ENCODE measurements around the gene DEF6.
"Not testable (repeated sequence)": the region's sequence is repeated elsewhere in the genome, so short reads cannot be mapped to it uniquely, and the experiment has no call there.

The DEF6 gene

GRCh38 chr6:35280903-35281302 lies 16.7 kb upstream of the DEF6 start:
- DNase-seq (ENCODE audit: low read depth) = no peak

DNA sequence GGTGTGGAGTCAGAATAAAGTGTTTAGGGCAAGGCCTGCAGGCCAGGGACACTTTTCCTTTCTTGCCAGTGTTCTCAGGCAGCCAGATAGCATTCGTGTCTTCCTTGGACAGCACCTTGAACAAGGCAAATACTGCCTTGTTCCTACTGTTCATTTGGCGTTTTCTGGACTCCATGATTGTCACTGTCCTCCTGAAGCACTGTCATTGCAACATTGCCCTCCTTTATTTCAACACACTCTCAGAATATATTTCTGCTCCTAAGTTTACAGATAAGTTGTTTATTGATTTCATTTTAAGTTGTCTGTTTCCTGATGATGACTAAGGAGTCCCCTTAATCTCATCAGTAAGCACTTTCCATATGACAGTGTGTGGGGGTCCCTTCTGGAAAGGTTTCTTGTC lies 15.1 kb upstream of the DEF6 start:
- no peak for DNase-seq (ENCODE audit: low read depth)

DNA sequence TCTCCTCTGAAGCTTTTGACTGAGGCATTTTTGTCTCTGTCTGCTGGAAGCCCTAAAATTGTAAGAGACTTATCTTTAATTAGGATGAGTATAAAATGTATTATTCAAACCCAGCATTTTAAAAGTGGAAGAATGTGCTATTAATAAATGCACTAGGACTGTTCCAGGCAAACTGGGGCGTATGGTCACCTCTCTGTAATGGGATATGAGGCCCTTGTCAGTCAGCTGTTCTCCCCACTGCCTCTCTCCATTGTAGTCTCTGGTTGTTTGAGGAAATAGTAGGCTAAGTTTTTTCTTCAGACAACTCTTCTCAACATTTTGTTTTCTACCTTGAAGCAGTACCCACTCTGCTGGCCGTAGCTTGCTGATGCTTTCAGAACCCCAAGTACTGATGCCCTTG lies 14.3 kb upstream of the DEF6 start:
- DNase-seq (ENCODE audit: low read depth) = no peak

DNA sequence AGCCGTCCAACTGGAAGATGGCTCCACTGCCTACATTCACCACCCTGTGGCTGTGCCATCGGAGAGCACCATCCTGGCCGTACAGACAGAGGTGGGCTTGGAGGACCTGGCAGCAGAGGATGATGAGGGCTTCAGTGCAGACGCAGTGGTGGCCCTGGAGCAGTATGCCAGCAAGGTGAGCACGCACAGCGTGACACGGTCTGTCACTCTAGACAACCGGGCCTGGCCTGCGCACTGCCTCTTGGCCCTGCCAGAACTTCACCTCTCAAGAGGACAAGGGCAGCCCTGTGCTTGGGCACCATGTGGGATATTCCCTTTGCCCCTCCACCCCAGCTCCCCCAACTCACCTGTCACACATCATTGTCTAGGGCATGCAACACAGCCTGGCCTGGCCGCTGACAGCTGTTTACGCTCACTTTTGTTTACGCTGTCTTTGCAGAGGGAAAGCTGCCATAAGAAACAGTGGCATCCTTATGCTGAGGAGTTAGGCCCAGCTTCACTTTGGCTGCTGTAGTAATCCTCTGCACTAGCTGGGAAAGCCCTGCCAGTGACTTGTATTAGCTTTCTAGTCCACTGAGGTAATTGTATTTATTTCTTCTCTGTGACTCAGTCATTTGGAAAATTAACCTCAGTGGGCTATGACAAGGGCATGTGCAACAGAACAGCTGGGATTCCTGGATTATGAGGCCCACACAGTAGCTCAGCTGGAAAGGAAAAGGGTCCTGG lies 9.8 kb upstream of the DEF6 start:
- DNase-seq (ENCODE audit: low read depth) = no peak

GRCh38 chr6:35288834-35289233 lies 8.8 kb upstream of the DEF6 start:
- no peak for DNase-seq (ENCODE audit: low read depth)

GRCh38 chr6:35291491-35291890 lies 6.1 kb upstream of the DEF6 start:
- no peak for DNase-seq (ENCODE audit: low read depth)

DNA sequence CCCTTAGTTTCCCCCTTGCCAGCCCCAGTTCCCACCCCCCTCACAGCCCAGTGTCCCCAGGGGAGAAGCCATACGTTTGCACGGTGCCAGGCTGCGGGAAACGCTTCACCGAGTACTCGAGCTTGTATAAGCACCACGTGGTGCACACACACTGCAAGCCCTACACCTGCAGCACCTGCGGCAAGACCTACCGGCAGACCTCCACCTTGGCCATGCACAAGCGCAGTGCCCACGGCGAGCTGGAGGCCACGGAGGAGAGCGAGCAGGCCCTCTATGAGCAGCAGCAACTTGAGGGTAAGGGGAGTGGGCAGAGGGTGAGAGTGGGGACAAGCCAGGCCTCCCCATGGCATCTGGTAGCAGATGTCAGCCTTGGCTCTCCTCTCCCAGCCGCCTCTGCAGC lies 5.1 kb upstream of the DEF6 start:
- no peak for DNase-seq (ENCODE audit: low read depth)

- DNase-seq (ENCODE audit: low read depth) = no peak
Measured at GRCh38 chr6:35293681-35294080, 3.9 kb upstream of the DEF6 start.

DNA sequence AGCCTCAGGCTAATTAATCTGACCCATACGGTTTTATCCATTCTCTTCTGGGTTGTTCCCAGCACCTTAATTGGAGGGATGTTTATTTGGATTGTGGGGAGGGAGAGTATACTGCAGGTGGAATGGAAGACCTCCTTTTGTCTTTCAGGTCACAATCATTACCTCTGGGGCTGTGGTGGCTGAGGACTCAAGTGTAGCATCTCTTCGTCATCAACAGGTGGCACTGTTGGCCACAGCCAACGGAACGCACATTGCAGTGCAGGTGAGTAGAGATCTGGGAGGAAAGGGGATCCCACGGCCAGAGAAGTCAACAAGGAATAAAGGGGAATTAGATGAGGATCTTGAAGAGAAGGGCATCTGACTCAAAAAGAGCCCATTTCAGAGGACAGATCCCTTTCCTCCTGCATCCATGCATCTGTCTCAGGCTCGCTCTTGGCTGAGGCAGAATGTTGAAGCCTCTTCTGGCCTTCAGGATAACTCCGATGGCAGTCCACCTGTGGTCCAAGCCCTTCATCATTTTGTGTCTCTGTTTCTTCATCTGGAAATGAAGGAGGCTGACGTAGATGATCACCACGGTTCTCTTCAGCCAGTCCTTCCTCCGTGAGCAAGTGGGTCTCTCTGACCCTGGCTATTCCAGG lies 3.2 kb upstream of the DEF6 start:
- DNase-seq (ENCODE audit: low read depth) = no peak

DNA sequence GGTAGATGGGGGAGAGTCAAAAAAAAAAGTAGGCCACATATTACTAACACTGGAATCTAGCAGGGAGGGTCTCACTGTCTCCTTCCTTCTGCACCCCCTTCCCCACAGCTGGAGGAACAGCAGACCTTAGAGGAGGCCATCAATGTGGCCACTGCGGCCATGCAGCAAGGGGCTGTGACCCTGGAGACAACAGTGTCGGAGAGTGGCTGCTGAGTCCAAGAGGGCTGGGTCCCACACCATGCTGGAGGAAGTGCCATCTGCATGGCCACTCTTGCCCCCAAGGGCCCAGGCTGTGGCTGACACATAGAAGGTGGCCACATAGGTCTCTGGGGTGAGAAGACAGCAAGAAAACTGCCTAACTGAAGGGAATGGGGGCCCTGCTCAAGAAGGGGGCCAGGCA lies 2.6 kb upstream of the DEF6 start:
- no peak for DNase-seq (ENCODE audit: low read depth)

DNA sequence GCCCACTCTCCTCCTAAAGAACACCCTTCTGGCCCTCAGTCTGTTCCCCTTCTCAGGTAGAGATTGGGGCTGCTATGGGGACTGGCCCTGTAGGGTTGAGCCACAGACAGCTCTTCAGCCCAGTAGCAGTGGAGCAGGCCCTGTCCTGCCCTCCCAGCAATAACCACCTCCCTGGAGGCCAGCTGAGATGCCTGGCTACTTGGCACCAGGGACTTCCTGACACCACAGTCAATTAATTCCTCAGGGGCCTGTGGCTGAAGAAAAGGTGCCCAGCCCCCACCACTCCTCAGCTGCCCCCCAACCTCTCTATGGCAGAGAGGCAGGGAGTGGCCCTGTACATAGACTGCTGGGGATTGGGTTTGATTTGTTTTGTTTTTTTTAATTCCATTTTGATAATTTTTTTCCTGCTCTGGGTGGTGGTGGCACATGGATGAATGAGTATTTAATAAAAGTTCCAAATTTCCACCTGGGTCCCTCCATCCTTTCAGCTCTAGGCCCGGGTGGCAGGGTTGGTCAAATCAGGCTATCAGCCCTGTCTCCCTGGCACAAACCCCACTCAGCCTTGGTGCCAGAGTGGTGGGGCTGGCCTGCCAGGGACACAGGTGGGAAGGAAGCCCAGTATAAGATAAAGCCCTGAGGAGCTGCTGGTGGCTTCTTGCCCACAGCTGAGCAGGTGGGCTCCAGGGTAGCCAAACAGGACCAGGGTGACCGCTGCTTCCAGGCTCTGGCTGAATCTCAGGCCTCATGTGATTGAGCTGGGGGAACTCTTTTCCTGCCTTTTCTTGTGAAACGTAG lies 1.9 kb upstream of the DEF6 start:
- no peak for DNase-seq (ENCODE audit: low read depth)

DNA sequence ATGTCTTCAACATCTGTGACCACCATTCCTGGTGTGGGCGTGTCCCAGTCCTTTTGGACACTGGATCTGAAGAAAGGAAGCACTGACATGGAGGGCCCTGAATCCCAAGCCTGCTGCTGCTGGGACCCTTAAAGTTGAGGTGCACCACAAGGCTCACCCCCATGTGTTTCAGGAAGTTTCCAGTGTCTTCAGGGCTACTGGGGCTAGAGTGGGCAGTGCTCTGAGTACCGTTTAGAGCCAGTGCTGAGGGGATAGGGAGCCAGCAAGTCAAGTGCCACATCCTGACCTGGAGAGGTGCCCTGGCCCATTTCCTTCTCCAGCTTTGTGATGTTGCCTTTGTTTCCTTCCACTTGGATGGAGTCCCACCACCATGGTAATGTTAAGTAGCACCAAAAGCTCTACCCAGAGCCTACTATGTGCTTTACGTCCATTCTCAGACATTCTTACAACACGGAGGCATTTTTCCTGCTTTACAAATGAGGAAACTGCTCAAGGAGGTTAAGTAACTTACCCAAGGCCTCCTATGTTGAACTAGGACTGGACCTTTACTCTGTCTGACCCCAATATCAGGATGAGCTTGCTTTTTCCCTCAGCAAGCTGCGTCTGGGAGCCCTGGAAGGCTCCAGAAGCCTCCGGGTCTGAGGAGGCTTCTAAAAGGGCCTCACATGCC lies 552 bp upstream of the DEF6 start:
- no peak for DNase-seq (ENCODE audit: low read depth)

GRCh38 chr6:35298625-35299140 lies 1.1 kb downstream of the DEF6 start:
- no peak for DNase-seq (ENCODE audit: low read depth)

DNA sequence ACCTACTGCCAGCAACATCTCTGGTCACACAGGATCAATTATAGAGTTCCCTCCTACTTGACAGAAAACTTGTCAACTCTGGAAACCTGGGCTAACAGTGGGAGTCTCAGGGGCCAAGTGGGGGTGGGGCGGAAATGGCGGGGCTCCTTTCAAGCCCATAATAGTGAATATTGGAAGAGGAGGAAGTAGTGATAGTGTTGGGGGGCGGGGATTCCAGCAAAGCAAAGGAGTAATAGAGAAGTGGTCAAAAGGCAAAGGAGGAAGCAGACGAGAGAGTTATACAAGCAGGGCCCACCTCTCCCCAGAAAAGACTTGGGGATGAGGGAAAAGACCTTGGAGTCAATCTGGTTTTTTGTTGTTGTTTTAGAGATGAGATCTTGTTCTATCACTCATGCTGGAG lies 2.1 kb downstream of the DEF6 start:
- DNase-seq (ENCODE audit: low read depth) = peak; percentile 59

- DNase-seq (ENCODE audit: low read depth) = peak; percentile 61
Measured at GRCh38 chr6:35300848-35301247, 3.2 kb downstream of the DEF6 start.

DNA sequence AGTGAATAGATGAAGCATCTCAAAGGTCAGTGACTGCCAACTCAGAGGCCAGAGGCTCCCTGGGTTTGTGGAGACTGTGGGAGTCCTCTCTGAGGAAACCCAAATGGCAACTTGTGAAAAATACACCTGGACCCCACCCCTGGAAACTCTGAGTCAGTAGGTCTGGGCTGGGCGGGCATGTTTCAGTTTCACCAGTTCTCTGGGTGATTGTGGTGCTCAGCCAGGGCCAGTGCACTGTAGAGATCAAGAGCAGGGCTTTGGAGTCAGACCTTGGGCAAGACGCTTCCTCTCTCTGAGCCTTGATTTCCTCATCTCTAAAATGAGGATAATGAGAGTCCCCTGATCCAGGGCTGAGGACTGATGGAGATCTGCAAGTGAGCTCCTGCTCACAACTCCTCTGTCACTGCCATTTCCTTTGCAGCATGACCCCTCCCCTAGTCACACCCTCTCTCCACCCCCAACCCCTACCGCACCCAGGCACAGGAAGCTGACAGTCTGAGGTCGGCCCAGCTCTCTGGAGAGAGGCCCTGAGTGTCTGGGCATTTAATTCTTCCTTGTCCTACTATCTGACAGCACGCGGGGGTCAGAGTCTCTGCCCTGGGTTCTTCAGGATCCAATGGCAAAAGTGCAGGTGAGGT lies 5.1 kb downstream of the DEF6 start:
- DNase-seq (ENCODE audit: low read depth) = peak; percentile 62

DNA sequence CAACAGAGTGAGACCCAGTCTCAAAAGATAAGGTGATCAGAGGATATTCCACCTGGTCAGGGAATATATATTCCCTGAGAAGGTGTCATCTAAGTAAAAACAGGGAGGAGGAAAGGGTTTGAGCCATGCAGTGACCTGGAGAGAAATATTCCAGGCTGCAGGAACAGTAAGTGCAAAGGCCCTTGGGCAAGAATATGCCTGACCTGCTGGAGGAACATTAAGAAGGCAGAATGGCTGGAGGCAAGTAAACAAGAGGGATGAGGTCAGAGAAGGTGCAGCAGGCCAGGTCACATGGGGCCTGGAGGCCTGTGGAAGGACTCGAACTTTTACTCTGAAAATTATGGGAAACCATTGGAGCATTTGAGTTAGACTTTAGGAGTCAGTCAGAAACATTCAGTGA lies 6.7 kb downstream of the DEF6 start:
- no peak for DNase-seq (ENCODE audit: low read depth)

- DNase-seq (ENCODE audit: low read depth) = no peak
Measured at GRCh38 chr6:35305117-35305516, 7.5 kb downstream of the DEF6 start.

GRCh38 chr6:35307138-35307537 lies 9.5 kb downstream of the DEF6 start:
- DNase-seq (ENCODE audit: low read depth) = not testable (repeated sequence)

DNA sequence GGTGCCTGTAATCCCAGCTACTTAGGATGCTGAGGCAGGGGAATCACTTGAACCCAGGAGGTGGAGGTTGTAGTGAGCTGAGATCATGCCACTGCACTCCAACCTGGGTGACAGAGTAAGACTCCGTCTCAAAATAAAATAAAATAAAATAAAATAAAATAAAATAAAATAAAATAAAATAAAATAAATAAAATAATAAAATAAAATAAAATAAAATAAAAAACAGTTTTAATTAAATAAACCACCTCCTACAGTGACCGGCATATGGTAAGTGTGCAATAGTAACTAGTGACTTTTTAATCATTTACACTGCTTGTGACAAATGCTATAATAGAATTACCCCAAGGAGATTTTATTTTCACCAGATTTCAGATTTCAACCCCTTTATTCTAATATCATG lies 10.9 kb downstream of the DEF6 start:
- DNase-seq (ENCODE audit: low read depth) = not testable (repeated sequence)

DNA sequence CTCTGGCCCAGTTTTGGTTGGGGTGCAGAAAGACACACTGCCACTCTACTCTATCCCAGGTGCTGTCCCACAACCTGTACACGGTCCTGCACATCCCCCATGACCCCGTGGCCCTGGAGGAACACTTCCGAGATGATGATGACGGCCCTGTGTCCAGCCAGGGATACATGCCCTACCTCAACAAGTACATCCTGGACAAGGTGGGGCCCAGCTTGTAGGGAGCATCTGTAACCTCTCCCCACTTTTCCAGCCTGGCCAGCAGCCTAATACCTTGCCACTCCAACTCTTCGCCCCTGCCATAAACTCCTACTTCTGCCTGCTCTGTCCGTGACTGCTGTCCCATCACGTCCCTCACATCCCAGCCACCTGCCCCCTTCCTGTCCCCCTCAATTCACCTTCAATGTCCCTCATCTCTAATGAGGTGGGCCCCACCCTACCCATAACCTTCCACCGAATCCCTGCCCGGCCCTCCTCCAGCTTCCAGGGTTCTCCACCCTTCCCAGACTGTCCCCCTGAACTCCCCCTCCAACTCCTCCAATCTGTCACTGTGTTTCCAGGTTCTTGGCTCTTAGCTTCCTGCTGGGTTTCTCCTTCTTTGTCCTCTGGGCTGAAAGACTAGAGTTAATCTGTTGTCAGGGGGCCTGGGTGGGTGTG lies 12.1 kb downstream of the DEF6 start:
- no peak for DNase-seq (ENCODE audit: low read depth)
